GM18520 (cell line): ENCODE data around the gene WDR72.
"Not testable (repeated sequence)": the region's sequence is repeated elsewhere in the genome, so short reads cannot be mapped to it uniquely, and the experiment has no call there.

Source experiments
- ATAC-seq: cut with Tn5 transposase; IDR thresholded peaks from one replicate; pipeline ENCODE4 v1.9.1; 2021; ENCODE audit not compliant: unreplicated experiment

The WDR72 gene

GRCh38 chr15:53540626-53541300, 218.7 kb downstream of the WDR72 start:
- ATAC-seq: not testable (repeated sequence)

GRCh38 chr15:53539878-53540277, 219.6 kb downstream of the WDR72 start:
- no peak for ATAC-seq

- ATAC-seq: no peak
Measured at GRCh38 chr15:53536479-53537120, 222.9 kb downstream of the WDR72 start.

GRCh38 chr15:53535886-53536285, 223.6 kb downstream of the WDR72 start:
- no peak for ATAC-seq

DNA sequence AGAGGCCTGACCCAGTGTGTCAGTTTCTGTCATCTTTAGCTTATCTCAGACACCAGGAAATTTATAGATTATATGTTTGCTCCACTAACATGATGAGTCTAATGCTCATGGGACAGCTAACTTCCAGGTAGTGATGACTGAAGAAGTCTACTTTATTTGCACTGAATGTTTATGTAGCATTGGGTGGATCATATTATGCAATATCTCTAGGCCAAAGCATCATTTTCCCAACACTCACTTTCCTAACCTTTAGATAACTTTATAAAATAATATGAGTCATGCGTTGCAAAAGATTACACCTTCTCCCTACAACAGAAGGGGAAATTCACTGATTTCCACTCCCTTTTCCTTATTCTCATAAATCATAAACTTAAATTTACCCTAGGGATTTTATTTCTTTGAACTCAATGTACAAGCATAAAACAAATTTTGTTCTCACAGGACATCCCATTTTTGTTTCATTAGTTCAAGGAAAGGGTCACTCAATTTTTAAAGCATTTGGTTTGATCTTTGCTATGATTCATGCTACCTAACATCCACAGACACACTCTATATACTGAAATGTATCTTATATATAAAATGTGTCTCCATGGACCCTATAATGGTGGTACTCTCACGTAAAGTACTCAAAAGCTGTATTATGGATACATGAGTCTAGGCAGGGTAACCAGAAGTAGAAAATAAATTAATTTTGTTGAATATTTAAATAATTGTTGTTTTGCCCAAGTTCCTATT, 225.2 kb downstream of the WDR72 start:
- no peak for ATAC-seq

DNA sequence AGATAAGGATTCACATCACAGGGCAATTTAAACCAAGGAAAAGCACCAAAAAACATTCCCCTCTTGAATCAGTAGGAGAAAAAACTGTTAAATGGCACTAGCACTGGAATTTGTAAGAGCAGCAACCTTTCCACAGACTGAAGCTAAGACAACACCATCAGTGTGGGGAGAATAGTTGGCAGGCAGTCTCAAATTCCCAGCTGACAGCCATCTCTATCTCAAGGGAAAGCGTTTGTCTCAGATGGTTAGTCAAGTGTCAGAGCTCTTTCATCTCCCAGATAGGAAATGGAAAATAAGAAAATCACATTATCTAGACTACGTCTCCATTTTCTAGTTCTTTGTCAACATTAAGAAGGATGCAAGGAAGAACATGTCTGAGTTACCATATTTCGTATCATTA, 228.7 kb downstream of the WDR72 start:
- ATAC-seq: no peak

DNA sequence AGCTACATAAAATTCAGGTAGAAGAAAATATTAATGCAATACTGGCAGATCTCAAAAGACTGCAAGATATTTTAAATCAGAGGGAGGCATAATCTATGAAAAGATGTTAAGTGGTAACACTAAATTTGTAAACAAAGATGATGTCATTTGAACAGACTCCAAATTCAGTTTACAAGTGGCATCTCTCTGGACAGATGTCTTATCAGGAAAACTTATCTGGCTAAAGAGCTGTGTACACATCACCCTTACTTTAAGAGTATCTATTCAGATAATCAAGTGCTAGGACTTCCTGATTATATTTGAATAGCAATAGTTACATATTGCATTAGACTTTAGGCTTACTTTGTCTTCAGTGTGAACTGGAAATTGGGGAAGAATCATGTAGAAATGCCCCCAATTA, 231.5 kb downstream of the WDR72 start:
- ATAC-seq: no peak

DNA sequence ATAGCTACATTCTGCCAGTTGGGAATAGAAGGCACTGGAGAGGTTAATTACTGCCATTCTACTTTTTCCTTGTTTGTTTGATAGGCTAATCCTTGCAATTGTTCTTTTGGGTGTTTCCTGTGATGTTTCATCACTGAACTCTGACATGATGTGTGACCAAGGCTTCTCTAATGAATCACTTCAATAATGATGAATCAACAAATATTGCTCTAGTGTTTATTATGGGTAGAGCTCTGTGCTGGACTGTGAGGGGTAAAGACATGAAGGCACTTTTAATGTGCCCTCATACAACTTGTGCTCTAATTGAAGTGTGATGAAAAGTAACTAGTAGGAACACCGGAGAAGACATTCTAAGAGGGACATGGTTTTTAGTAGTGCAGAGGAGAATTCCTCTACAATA, 233.6 kb downstream of the WDR72 start:
- no peak for ATAC-seq

DNA sequence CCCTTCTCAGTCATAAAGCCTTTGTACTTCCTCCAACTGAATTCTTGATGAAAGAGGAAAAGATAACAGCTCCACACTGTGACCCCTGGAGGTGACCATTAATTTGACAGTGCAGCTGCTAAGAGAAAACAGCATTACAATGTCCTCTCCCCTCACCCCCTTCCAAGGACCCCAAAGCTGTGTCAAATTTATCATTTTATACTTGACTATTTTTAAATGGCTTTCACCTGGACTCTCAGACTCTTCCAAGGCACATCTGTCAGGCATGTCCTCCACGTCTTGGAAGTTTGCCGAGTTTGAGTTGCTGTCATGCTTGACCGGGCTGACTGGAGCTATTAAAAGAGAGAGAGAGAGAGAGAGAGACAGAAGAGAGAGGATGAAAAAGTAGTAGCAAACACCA, 236.5 kb downstream of the WDR72 start:
- no peak for ATAC-seq

GRCh38 chr15:53520996-53521395, 238.5 kb downstream of the WDR72 start:
- no peak for ATAC-seq

GRCh38 chr15:53513431-53513830, 246.0 kb downstream of the WDR72 start:
- no peak for ATAC-seq

- no peak for ATAC-seq
Measured at GRCh38 chr15:53512029-53512428, 247.4 kb downstream of the WDR72 start.

DNA sequence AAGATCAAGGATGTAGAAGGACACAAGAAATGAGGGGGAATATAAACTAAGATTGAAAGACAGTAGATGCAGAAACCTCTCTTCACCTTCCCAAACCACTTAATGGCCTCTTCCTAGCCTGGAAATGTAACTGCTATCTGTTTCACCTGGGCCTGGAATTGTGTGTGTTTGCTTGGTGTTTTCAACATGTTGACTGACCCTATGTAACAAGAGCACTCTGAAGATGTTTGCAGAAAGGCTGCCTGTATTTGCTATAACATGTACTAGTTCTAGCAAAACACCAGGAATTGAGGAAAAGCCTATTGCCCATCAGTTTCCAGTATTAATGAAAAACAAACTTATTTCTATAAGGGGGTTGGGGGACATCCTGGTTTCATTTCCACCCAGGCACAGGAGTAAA, 248.3 kb downstream of the WDR72 start:
- ATAC-seq: no peak

DNA sequence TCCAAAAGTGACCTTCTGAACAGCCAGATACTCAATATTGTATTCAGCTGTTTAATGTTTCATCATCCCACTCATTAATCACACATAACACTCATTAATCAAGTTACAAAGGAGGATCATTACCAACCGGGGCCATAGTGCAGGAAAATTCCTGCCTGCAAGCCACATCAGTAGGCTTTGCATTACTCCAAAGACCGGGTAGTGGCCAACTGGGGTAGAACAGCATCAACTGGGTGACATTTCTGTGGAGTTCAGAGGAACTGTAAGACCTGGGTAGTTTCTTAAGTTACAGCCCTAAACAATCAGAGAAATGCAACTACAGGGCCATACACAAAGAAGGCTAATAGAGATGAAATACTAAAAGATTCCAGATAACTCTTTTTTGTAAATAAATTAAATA, 253.1 kb downstream of the WDR72 start:
- no peak for ATAC-seq

GRCh38 chr15:53498996-53499395, 260.5 kb downstream of the WDR72 start:
- no peak for ATAC-seq

DNA sequence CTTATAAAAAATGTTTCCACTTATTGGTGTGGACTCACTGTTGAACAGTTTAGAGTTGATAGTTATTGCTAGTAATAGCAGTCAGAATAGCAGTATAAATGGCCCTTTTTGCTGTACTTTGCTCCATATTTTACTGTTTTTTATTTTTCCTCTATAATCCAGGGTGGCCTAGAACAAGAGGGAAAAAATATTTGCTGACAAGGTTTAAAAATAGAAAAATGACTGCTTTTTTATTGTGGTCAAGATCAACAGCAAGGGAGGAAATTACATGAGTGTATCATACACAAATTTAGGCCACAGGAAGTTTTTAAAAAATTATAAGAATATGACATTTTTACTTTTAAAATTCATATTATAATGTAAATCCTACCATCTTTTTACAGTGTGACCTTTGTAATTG, 269.1 kb downstream of the WDR72 start:
- no peak for ATAC-seq

DNA sequence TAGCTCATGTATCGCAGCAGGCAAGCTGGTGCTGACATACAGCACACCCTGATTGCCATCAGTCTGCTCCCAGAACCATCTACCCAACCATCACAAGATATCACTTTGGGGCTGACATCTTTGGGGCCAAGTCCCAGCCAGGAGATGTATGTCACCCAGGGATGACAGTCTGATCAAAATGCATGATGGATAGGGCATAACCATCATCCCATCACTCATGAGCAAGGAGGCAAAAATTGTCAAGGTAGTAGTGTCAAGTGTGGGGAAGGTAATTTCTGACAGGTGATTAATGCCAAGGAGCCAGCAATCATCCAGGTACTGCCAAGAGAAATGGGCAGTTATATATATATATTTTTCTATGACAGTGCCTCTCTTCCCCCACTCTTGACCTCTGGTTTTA, 277.4 kb downstream of the WDR72 start:
- no peak for ATAC-seq

- ATAC-seq: no peak
Measured at GRCh38 chr15:53477981-53478766, 281.3 kb downstream of the WDR72 start.

GRCh38 chr15:53473886-53474285, 285.6 kb downstream of the WDR72 start:
- ATAC-seq: no peak

DNA sequence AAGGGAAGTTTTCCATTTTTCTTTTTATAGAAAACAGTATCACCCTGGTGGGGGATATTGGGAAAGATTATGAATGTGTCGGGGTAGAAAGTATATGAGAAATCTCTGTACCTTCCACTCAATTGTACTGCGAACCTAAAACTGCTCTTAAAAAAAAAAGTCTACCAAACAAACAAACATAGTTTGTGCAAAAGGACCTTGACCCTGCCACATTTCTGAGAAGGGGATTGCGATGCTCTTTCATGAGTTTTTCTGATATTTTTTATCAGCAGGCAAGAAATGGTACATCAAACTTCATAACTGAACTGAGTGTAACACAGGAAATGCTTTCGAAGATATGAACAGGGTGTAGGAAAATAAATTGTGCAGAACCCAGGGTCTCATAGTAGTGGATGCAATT, 286.0 kb downstream of the WDR72 start:
- no peak for ATAC-seq

- ATAC-seq: no peak
Measured at GRCh38 chr15:53472883-53473282, 286.6 kb downstream of the WDR72 start.
